HG03442 (cell line): ENCODE data around the gene EFR3B.

Experiments used
- ATAC-seq: cut with Tn5 transposase; IDR thresholded peaks from one replicate; pipeline ENCODE4 v1.9.1; 2021; ENCODE audit warnings: mild to moderate bottlenecking, moderate library complexity; ENCODE audit not compliant: unreplicated experiment

The EFR3B gene

GRCh38 chr2:25035537-25036220 is 6.2 kb upstream of the EFR3B start:
- no peak for ATAC-seq

GRCh38 chr2:25036221-25036559 is 5.7 kb upstream of the EFR3B start:
- ATAC-seq, result no peak

- ATAC-seq, result no peak
Measured at GRCh38 chr2:25039126-25039525, 2.8 kb upstream of the EFR3B start.

GRCh38 chr2:25041307-25041927 is 459 bp upstream of the EFR3B start:
- no peak for ATAC-seq

- ATAC-seq, result peak; percentile 5
Measured at GRCh38 chr2:25042321-25043240, 705 bp downstream of the EFR3B start.

GRCh38 chr2:25043241-25043867 is 1.5 kb downstream of the EFR3B start:
- ATAC-seq, result no peak

GRCh38 chr2:25044011-25044410 is 2.1 kb downstream of the EFR3B start:
- no peak for ATAC-seq

GRCh38 chr2:25044990-25045389 is 3.1 kb downstream of the EFR3B start:
- ATAC-seq, result no peak

GRCh38 chr2:25049422-25049821 is 7.5 kb downstream of the EFR3B start:
- ATAC-seq, result no peak

- peak; percentile 47 for ATAC-seq
Measured at GRCh38 chr2:25050128-25050527, 8.3 kb downstream of the EFR3B start.

GRCh38 chr2:25053041-25053440 is 11.2 kb downstream of the EFR3B start:
- ATAC-seq, result no peak

- no peak for ATAC-seq
Measured at GRCh38 chr2:25054720-25055119, 12.8 kb downstream of the EFR3B start.

- ATAC-seq, result no peak
Measured at GRCh38 chr2:25055376-25055920, 13.6 kb downstream of the EFR3B start.

- no peak for ATAC-seq
Measured at GRCh38 chr2:25056098-25056821, 14.4 kb downstream of the EFR3B start.

GRCh38 chr2:25062511-25062917 is 20.6 kb downstream of the EFR3B start:
- no peak for ATAC-seq

GRCh38 chr2:25063876-25064660 is 22.2 kb downstream of the EFR3B start:
- peak; percentile 41 for ATAC-seq

GRCh38 chr2:25065768-25066167 is 23.9 kb downstream of the EFR3B start:
- ATAC-seq, result no peak

- ATAC-seq, result no peak
Measured at GRCh38 chr2:25066455-25066854, 24.6 kb downstream of the EFR3B start.

- ATAC-seq, result no peak
Measured at GRCh38 chr2:25068217-25068616, 26.3 kb downstream of the EFR3B start.

- ATAC-seq, result no peak
Measured at GRCh38 chr2:25071966-25072365, 30.1 kb downstream of the EFR3B start.
